Spleen (tissue), 11 donors: ENCODE data around the gene GUCD1. TPM values are rescaled to one million over a fixed set of nuclear protein-coding genes. Genes with fewer than 3 reads are reported as not detected.

Experiments
- DNase-seq: peaks from one replicate; pipeline ENCODE4 v3.0.0-alpha.2; 2020
- H3K27ac ChIP-seq, 8 donors: fragments of 200-600 bp; sonication (generic) in 7 of 8; 1 replicate in 4 of 8; 2 replicates in 4 of 8; pipeline versions ENCODE4 v1.5.0 to v1.8.0; 2016 to 2021; ENCODE audit warnings: inconsistent platforms in 4 of 8, mild to moderate bottlenecking in 4 of 8, moderate library complexity in 1 of 8
- H3K27me3 ChIP-seq, 7 donors: fragments of 200-600 bp; sonication (generic) in 6 of 7; replicated peaks in 1 of 7; 1 replicate in 4 of 7; 2 replicates in 3 of 7; pipeline versions ENCODE4 v1.5.0 to v1.8.0; 2016 to 2021; ENCODE audit warnings: inconsistent platforms in 3 of 7, mild to moderate bottlenecking in 1 of 7
- H3K36me3 ChIP-seq, 6 donors: fragments of 200-600 bp; sonication (generic) in 5 of 6; 1 replicate in 4 of 6; 2 replicates in 2 of 6; pipeline versions ENCODE4 v1.5.0 to v1.8.0; 2016 to 2021; ENCODE audit warnings: inconsistent platforms in 2 of 6
- H3K4me1 ChIP-seq, 6 donors: fragments of 200-600 bp; sonication (generic) in 5 of 6; 1 replicate in 3 of 6; 2 replicates in 3 of 6; pipeline versions ENCODE4 v1.5.0 to v1.8.0; 2016 to 2021; ENCODE audit warnings: inconsistent platforms in 3 of 6
- H3K4me3 ChIP-seq, 8 donors: fragments of 200-600 bp; sonication (generic) in 7 of 8; 1 replicate in 4 of 8; 2 replicates in 4 of 8; pipeline versions ENCODE4 v1.5.0 to v1.8.0; 2016 to 2021; ENCODE audit warnings: inconsistent platforms in 4 of 8, mild to moderate bottlenecking in 4 of 8, moderate library complexity in 2 of 8
- H3K9me3 ChIP-seq, 8 donors: fragments of 200-600 bp; sonication (generic) in 7 of 8; 1 replicate in 4 of 8; 2 replicates in 4 of 8; pipeline versions ENCODE4 v1.5.0 to v1.8.0; 2016 to 2021; ENCODE audit warnings: inconsistent platforms in 4 of 8
- POLR2A ChIP-seq, 3 donors: fragments of 450-650 bp; IDR thresholded peaks; one replicate each; pipeline ENCODE4 v1.5.1; 2017; ENCODE audit warnings: antibody characterized with exemption in 3 of 3, mild to moderate bottlenecking in 1 of 3
- POLR2AphosphoS5 ChIP-seq, 3 donors: sonication (generic); formaldehyde crosslinking; IDR thresholded peaks; one replicate each; pipeline ENCODE4 v1.5.1; 2017; ENCODE audit warnings: antibody characterized with exemption in 3 of 3
- WGBS, 5 donors: extraction: QIAGEN DNeasy Blood & Tissue Kit in 3 of 5; methylation state at CpG; one replicate each; pipeline versions ENCODE4 v1.1.5 to v1.1.7; 2013 to 2018; 5-methylcytosine and 5-hydroxymethylcytosine counted together
- intact Hi-C: fragments of 100-400 bp; cut with DNase I; formaldehyde crosslinking; loops from one replicate; pipeline ENCODE4 v1.15.0; 2023; ENCODE audit warnings: low total_unique reads
- polyA plus RNA-seq, 3 donors: library from polyadenylated mRNA; stranded (reverse); fragments of 200-250 nt; gene quantifications; one replicate each; pipeline ENCODE4 v1.2.1, GENCODE V29; 2013
- total RNA-seq, 7 donors: library from RNA; depleted of rRNA in 3 of 7; stranded (reverse); fragments of >200 nt in 3 of 7; fragmentation: NEBNext Ultra II Directional in 4 of 7; extraction: Animal tissue kit (Norgen Biotek cat#: 25700) in 4 of 7; gene quantifications; one replicate each; pipeline versions ENCODE4 v1.1.0 to v1.2.1, GENCODE V29; 2016 to 2021
- TF ChIP-seq, protein P1 (sequence below), 11 experiments: fragments of 200-600 bp in 7 of 11; fragments of 450-650 bp in 4 of 11; sonication (generic) in 4 of 11; IDR thresholded peaks in 8 of 11; conservative IDR thresholded peaks in 3 of 11; 1 replicate in 7 of 11; 2 replicates in 4 of 11; pipeline versions ENCODE4 v1.4.0 to v1.8.0; 2016 to 2021; ENCODE audit warnings: antibody characterized with exemption in 11 of 11, inconsistent platforms in 4 of 11, mild to moderate bottlenecking in 1 of 11
- donor health status: healthy with polysubstance abuse.
- donor health status: DM: no; HTN: no; CAD: no; lungs with moderate emphysema.
- donor health status: DM: no; HTN: no; CAD: no.
- donor health status: Bipolar disorder and iron deficiency.
- donor health status: healthy.
- donor health status: DM: no; HTN: no; CAD: no.
- donor health status: DM: yes; HTN: yes; CAD: no.

GUCD1 gene
- total and polyA plus RNA-seq, 10 donors = 82.6 to 162 (median 106) TPM

GRCh38 chr22:24503137-24503842 lies 51.6 kb downstream of the GUCD1 start:
- Histone ChIP-seq H3K36me3 (no peaks in the 10 kb centered on the region), H3K4me1 (peaks cover 0 to 82% (median 30%) of the 10 kb centered on the region in 6 donors), H3K9me3 (no peaks in the 10 kb centered on the region), H3K27me3 (no peaks in the 10 kb centered on the region), H3K27ac (peak overlapping the region in 6 of 8 donors; percentile 0 to 86 (median 61)), H3K4me3 (peak overlapping the region in 1 of 8 donors; percentile 12)
- intact Hi-C loops = no loop called here
- 59 to 68% (median 65%) methylated on average over 7 of the region's 7 CpGs for WGBS, 5 donors
- peak; percentile 81 for DNase-seq
- TF ChIP-seq, protein P1, sequence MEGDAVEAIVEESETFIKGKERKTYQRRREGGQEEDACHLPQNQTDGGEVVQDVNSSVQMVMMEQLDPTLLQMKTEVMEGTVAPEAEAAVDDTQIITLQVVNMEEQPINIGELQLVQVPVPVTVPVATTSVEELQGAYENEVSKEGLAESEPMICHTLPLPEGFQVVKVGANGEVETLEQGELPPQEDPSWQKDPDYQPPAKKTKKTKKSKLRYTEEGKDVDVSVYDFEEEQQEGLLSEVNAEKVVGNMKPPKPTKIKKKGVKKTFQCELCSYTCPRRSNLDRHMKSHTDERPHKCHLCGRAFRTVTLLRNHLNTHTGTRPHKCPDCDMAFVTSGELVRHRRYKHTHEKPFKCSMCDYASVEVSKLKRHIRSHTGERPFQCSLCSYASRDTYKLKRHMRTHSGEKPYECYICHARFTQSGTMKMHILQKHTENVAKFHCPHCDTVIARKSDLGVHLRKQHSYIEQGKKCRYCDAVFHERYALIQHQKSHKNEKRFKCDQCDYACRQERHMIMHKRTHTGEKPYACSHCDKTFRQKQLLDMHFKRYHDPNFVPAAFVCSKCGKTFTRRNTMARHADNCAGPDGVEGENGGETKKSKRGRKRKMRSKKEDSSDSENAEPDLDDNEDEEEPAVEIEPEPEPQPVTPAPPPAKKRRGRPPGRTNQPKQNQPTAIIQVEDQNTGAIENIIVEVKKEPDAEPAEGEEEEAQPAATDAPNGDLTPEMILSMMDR (IDR thresholded peaks at IDR 0.05 in 8 of 11, conservative IDR thresholded peaks at IDR 0.05 in 3 of 11) = peak; percentile 54 to 83 (median 76)
- TF ChIP-seq POLR2A (IDR thresholded peaks at IDR 0.05) (no peak), POLR2AphosphoS5 (IDR thresholded peaks at IDR 0.05) (peak in 1 of 3 donors; percentile 43)

DNA sequence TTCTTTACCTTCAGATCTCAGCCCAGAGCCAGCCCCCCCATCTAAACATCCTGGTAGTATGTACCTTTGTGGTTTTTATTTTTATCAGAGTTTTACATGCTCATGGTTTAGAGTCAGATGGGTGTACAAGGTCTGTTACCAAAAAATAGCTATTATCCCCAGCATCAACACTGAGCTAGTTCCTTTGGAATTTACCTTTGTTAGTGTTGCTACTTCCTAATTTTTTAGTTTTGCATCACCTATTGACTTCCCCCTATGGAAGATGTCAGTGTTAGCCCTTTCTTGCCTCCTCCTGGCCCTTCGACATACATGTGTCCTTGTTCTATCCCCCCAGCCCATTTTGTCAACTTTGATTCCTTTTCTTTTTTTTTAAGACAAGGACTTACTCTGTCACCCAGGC lies 52.4 kb downstream of the GUCD1 start:
- DNase-seq = no peak
- H3K27me3 ChIP-seq = no peaks in the 10 kb centered on the region
- intact Hi-C loops = no loop called here
- H3K36me3 ChIP-seq = no peaks in the 10 kb centered on the region
- no peaks in the 10 kb centered on the region for H3K9me3 ChIP-seq
- WGBS, 5 donors = 53 to 82% (median 72%) methylated on average over 1 of the region's 1 CpG
- no peak overlapping the region for H3K4me3 ChIP-seq
- TF ChIP-seq POLR2AphosphoS5 (IDR thresholded peaks at IDR 0.05) (no peak), POLR2A (IDR thresholded peaks at IDR 0.05) (no peak)
- TF ChIP-seq, protein P1 (IDR thresholded peaks at IDR 0.05 in 8 of 11, conservative IDR thresholded peaks at IDR 0.05 in 3 of 11) = no peak
- peak overlapping the region in 4 of 8 donors; percentile 54 to 86 (median 66) for H3K27ac ChIP-seq
- peaks cover 0 to 82% (median 31%) of the 10 kb centered on the region in 6 donors for H3K4me1 ChIP-seq

DNA sequence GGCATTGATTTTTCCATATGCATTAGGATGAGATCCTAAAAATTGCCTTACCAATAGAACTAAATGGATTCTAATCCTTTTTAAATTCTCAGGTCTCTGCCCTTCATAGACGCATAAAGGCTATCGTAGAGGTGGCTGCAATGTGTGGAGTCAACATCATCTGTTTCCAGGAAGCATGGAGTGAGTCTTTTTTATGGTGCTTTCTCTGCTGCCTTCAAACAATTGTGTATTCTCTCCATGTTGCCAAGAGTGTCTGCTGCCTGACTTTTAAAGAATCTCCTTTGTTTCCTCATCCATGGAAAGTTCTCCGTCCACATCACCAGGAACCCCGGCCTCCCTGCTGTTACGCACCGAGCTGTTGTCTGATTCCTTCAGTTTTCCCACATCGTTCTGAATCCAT lies 52.9 kb downstream of the GUCD1 start:
- Histone ChIP-seq H3K27me3 (no peaks in the 10 kb centered on the region), H3K27ac (peak overlapping the region in 1 of 8 donors; percentile 86), H3K4me3 (no peak overlapping the region), H3K4me1 (peaks cover 0 to 82% (median 28%) of the 10 kb centered on the region in 6 donors), H3K36me3 (no peaks in the 10 kb centered on the region), H3K9me3 (no peaks in the 10 kb centered on the region)
- WGBS, 5 donors = 76 to 89% (median 88%) methylated on average over 7 of the region's 7 CpGs
- TF ChIP-seq POLR2A (IDR thresholded peaks at IDR 0.05) (no peak), POLR2AphosphoS5 (IDR thresholded peaks at IDR 0.05) (no peak)
- TF ChIP-seq, protein P1 (IDR thresholded peaks at IDR 0.05 in 8 of 11, conservative IDR thresholded peaks at IDR 0.05 in 3 of 11) = no peak
- intact Hi-C loops = no loop called here
- peak; percentile 33 for DNase-seq

DNA sequence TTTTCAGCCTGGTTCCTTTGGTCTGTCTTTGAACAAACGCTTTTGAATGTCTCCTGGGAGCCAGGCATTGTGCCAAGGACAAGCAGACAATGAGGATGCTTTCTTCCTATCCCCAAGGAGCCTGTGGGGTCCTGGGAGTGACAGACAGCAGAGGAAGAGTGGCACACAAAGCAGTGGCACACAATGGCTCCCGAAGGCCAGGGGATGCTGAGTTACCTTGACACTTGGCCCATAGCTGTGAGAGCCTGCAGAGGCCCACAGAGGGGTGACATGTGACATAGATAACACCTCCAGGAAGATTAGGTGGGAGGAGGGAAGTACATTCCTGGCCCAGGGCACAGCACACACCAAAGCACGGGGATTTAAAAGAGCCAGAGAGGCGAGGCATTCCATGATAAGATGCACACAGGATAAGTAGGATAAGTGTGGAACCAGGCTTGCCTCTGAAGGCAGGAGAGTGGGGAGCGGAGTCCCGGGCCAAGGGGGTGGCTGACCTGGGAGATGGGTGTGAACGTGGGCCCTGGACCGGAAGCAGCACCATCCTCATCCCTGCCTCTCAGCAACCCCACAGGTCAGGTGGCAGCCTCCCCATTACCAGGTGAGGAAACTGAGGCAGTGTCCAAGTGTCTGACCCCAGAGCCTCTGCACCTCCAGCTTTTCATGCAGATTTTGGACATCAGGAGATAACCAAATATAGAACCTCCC lies 53.5 kb downstream of the GUCD1 start:
- peak; percentile 41 for DNase-seq
- intact Hi-C loops = no loop called here
- Histone ChIP-seq H3K36me3 (no peaks in the 10 kb centered on the region), H3K4me1 (peaks cover 0 to 82% (median 23%) of the 10 kb centered on the region in 6 donors), H3K27ac (no peak overlapping the region), H3K4me3 (no peak overlapping the region), H3K27me3 (no peaks in the 10 kb centered on the region), H3K9me3 (no peaks in the 10 kb centered on the region)
- WGBS, 5 donors = 58 to 78% (median 75%) methylated on average over 6 to 8 of the region's 8 CpGs
- TF ChIP-seq POLR2A (IDR thresholded peaks at IDR 0.05) (no peak), POLR2AphosphoS5 (IDR thresholded peaks at IDR 0.05) (no peak)
- TF ChIP-seq, protein P1 (IDR thresholded peaks at IDR 0.05 in 8 of 11, conservative IDR thresholded peaks at IDR 0.05 in 3 of 11) = no peak
